GM18499 (cell line): ENCODE results near the gene SND1.

Source experiments
- ATAC-seq: cut with Tn5 transposase; IDR thresholded peaks from one replicate; pipeline ENCODE4 v1.9.1; 2021; ENCODE audit warnings: moderate number of reproducible peaks; ENCODE audit not compliant: insufficient read depth, unreplicated experiment

The SND1 gene

DNA sequence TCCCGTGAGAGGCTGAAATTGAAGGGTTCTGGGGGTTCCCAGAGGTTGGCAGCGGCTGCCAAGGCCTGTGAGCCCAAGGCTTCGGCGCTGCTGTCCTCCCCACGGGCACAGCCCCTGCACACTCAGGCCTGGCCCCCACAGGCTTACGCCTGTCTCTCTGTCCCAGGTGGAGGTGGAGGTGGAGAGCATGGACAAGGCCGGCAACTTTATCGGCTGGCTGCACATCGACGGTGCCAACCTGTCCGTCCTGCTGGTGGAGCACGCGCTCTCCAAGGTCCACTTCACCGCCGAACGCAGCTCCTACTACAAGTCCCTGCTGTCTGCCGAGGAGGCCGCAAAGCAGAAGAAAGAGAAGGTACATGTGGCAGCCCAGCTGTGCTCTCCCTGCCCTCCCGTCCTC, 422.3 kb downstream of the SND1 start:
- ATAC-seq, result no peak

DNA sequence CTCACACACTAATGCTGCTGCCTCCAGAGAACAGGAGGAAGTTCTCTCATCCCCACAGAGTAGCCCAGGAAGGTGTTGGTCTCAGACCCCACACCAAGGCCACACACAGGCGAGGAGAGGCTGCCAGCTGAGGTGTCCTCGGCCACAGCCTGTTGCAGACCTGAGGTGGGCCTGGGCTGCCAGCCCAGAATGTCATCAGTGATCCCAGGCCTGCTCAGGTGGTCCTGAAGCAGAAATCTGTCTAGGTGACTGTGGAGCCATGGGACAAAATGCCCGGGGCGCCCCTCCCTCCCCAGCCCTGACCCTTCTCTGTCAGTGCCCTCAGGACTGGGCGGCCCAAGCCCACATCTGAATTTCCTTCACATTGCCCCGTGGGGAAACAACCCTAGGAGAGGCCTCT, 422.7 kb downstream of the SND1 start:
- no peak for ATAC-seq

DNA sequence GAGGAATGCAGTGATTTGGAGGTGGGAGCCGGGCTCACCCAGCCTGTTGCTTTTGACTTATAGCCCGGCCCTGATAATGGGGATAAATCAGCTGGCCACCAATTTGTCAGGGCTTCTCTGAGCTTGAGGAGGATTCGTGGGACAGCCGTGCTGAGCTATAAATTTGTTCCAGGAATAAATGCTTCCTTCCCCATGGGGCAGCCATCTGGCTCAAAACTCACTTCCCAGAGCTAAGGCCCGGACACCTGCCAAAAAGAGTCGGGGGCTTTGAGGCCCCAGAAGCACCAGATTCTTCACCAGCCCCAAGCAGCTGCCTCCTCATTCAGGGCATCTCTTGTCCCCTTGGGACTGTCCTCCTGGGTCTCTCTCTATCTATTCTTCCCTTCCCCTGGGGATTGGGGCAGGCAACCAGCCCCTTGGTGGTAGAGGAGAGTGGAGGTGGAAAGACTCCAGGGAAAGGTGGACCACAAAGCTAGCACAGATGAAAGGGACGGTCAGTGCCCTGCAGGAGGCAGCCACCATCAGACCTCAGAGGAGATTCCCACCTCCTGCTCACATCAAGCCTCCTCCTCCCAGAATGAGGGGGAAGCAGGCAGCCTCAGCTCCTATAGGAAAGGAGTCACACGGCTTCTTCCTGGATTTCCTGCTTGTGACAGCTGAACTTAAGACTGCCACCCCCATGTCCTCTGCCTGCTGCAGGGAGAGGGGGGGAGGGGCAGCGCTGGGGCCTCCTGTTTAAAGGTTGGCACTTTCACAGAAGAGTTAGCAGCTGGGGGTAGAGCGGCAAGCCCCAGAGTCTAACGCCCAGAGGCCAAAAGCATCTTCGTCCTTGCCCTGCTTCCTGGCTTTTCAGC, 423.5 kb downstream of the SND1 start:
- no peak for ATAC-seq

DNA sequence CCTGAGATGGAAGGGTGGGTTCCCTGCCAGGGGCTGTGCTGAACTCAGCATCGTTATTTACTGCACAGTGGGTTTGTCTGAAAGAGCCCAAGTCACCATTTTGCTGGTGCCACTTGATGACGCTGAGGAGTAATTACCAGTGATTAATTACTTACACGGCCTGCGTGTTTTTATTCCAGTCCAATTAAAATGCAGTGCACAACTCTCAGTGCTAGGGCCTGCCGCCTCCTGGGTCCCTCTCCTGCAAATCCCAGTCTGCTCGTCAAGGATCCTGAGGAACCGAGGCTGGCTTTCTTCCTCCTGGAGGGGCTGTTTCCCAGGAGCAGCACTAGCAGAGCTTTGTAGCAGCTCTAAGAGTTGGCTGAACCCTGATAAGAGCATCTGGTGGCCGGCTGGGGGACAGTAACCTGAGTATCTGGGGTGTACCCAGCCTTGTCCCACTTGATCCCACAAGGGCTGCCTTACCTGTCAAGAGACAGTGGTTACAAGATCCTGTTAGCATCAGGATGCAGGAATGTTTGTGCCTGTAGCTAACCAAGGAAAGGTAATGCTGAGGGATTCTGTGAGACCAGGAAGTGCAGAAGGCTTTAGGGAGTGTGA, 424.3 kb downstream of the SND1 start:
- no peak for ATAC-seq

DNA sequence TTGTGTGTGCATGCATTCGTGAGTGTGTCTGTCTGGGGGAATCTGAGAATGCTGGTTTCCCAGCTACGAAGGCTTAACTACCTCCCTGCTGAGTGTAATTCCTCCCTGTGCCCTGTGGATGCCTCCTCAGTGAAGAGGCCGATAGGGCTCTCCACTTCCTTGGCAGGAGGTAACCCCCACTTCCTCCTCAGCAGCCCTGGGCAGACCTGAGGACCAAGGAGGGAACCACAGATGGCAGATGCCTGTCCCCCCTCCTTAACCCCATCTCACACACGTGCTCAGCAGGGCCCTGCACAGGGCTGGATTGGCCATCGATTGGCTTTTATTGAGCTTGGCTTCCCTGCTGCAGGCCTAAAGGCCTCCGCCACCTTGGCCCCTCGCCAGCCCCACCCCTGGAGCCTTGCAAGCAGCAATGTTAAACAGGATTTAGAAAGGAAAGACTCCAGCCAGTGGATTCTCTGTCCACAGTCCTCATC, 424.8 kb downstream of the SND1 start:
- ATAC-seq, result no peak

DNA sequence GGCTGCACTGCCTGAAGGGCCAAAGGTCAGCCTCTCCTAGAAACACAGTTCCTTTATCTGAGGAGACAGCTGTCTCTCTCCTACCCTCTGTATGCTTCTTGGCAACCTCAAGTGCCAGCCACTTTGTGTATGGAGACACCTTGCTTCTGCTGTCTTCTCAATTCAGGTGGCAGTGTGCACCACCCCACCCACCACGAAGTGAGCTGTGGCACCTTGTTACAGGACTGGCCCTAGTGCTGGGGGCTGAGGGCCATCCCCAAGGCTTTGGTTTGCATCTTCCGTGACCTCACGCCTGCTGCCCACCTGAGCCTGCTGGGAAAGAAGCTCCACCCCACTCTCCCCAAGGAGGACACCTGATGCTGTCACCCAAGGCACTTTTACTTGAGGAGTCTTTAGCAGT, 426.3 kb downstream of the SND1 start:
- ATAC-seq, result no peak

DNA sequence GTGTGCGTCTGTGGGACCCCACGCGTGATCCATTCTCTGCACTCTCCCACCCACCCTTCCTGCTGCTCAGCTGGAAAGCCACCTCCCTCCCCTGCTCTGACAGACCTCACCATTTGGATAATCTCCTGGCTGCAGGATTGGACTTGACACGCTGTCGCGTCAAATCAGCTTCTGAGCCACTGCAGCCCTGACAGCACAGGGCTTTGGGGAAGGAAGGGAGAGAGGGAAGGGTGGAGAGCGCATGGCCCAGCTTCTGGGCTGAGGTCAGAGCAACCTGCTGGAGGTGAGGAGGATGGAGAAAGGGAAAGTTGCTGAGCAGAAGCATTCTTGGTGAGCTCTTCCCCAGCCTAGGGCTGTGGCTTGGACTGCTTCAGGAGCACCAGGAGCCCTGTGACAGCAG, 428.2 kb downstream of the SND1 start:
- no peak for ATAC-seq

DNA sequence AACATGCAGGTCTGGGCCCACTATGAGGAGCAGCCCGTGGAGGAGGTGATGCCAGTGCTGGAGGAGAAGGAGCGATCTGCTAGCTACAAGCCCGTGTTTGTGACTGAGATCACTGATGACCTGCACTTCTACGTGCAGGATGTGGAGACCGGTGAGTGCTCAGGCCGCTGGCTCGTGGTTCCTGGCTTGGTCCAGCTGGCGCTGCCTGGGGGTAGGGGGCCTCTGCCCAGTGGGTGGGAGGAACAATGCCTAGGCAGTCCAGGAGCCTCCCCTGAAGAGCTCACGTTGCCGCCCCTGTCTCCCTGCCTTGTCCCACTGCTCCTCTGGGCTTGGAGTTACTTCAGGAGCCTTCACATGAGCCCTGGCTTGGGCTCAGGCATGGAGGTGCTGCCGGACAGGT, 429.4 kb downstream of the SND1 start:
- no peak for ATAC-seq

DNA sequence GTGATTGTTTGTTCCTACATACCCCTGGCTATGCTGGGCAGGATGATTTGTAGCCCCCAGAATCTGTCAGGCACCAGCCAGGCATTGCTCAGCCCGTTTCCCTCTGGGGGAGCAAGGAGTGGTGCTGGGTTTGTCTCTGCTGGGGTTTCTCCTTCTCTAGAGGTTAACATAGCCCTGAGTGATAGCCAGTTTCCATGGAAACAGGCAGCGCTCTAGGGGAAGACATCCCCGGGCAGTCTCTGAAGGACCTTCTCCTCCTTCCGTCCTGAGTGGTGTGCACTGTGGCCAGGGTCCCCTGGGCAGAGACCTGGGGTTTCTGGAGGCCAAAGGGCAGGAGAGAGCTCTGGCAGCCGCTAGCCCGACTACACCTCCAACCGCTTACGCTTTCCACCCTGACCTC, 429.8 kb downstream of the SND1 start:
- ATAC-seq, result no peak

DNA sequence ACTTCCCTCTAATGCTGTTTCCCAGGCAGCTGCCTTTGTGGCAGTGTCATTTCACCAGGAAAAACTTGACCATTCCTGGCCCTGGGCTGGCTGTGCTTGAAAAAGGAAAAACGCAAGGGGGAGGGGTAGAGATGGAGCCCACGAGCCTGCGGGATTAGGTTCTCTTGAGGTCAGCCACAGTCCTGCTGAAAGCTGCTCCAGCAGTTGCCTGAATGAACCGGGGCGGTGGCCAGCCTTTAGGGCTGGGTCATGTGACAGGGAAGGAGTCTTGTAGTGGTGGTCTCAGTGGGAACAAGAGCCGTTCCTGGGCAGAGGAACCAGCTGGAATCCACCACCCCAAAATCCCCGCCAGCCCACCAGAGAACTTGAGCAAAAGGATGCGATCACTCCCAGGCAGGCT, 430.4 kb downstream of the SND1 start:
- ATAC-seq, result no peak

DNA sequence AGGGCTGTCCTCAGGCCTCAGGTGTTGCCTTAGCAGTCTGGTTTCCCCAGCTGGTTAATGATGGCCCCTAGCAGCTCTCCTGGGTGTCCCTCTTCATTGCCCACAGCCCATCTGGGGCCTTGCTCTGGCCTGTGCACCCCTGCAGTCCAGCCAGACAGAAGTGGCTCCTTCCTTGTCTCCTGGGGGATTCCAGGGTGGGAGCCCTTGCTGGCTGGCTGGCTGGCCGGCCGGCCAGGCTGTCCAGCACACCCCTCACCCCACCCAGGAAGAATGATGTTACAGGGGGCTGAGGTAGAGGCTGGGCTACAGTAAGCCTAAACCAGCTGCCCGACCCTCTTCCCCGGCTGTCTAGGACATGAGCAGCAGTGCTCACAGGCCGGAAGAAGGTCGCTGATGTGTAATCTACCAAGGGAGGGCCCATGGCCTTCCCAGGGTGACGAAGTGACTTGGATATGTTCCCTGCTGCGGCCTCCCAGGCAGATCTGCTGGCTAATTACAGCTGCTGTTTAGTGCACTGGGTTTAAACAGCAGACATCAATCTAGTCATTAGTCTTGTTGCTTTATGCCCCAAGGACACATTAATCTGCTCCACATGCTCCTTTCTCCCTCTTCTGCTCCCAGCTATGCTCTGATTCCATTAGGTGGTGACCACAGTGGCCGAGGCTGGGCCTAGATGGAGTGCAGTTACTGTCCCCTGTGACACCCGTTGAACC, 433.1 kb downstream of the SND1 start:
- ATAC-seq, result no peak

DNA sequence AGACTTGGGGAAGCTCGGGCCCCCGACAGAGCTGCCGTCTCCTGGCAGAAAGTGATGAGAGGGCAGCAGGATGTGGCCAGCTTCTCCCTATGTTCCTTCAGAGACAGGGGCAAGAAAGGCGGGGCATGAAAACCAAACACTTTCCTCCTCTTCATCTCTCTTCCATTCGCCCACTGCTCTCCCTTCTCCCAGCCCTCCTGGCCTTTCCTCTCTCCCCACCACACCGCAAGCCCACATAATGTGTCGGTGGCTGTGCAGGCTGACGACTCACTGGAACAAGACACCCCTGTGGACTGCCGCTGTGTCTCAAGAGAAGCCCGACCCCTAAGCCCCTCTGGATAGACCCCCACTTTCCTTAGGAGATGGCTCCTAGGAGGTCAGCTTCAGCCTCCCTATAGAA, 438.5 kb downstream of the SND1 start:
- no peak for ATAC-seq

DNA sequence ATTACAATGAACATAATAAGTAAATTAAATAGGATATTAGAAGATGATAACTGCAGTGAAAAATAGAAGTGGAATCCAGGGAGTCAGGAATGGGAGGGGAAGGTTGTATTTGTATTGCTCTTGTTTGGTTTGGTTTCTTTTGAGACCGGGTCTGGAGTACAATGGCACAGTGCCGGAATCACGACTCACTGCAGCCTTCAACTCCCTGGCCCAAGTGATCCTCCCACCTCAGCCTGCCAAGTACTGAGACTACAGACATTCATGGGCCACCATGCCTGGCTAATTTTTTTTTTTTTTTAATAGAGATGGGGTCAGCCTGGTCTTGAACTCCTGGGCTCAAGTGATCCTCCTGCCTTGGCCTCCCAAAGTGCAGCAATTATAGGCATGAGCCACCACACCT, 439.1 kb downstream of the SND1 start:
- ATAC-seq, result no peak

DNA sequence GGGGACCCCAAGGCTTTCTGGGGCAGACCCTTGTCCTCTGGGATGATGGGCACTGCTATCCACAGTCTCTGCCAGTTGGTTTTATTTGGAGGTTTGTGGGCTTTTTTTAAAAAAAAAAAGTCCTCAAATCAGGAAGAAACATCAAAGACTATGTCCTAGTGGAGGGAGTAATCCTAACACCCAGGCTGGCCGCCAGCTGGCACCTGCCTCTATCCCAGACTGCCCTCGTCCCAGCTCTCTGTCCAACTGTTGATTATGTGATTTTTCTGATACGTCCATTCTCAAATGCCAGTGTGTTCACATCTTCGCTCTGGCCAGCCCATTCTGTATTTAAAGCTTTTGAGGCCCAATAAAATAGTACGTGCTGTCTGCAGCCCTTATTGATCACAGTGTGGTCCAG, 440.2 kb downstream of the SND1 start:
- no peak for ATAC-seq

DNA sequence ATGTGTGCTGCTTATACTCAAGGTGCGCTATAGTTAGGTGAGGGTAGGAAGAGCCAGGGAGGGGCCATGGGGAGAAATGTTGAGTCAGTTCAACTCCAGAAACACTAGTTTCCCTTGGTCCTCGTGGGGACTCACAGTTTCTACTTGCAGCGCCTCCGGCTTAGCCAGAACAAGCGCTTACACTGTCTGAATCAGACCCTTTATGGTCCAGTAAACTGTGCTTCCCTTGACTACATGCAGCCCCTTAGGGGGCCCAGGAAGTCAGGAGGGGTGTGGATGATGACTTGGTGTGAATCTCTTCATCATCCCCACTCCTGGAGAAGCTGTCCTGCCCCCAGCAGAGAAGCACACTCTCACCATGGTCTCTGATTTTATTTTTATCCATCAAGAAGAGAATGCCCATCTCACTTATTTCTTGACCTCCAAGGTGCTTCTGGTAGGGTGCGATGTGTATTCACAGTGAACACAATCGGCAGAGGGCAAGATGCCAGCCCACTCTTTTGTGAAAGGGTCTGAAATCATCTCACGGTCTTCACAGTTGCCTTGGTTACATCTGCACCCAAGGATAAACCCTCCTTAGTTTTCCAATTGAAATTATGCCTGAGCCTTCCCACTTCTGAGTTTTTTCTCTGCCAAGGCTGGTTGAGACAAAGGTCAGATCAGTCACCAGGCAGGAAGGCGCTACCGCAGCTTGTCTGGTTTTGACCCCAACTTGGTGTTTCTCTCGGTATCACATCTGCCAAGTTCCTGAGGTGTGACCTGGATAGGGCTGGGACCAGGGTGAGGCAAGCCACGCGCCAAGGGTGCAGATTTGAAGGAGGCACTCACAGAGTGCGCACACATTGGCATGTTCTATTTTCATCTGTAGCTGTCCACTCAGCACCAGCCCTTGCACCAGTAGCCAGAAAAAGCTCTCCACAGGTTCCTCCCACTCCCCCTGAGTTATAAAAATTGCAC, 441.9 kb downstream of the SND1 start:
- ATAC-seq, result no peak

DNA sequence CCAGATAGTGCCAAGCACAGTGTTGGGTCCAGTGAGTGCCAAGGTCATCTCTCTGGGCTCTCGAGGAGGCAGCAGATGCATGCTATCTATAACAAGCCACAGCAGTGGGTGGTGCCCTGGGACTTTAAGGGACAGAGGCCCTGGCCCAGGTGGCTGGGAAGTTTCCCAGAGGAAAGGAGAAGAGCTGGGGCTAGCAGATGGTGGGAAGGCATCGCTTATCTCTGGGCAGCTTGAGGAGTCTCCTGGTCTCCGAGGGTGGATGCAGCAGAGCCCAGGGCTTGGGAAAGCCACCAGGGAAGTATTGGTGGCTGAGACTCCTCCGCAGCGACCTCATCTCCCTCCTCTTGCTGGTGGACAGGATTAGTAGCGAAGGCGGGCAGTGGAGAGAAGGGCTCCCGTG, 442.7 kb downstream of the SND1 start:
- ATAC-seq, result no peak

DNA sequence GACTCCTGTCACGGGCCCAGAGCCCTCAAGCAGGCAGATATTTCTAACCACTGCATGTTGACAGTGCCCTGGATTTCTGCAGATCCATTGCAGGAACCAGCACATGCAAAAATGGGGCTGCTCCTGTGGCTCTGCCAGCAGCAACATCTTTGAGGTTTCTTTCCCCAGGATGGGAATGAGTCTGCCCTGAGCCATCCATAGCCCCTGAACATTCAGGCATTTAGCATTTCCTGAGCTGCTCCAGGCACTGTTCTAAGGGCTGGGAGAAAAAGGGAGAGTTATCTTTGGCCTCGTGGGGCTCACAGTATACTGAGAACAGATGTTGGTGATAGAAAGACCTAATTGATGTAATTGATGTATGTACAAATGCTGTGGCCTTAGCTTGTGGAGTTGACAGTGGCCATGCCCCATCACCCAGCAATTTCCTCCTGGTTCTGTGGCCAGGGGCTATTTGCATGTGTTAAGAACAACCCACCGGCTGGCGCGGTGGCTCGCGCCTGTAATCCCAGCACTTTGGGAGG, 445.3 kb downstream of the SND1 start:
- no peak for ATAC-seq

DNA sequence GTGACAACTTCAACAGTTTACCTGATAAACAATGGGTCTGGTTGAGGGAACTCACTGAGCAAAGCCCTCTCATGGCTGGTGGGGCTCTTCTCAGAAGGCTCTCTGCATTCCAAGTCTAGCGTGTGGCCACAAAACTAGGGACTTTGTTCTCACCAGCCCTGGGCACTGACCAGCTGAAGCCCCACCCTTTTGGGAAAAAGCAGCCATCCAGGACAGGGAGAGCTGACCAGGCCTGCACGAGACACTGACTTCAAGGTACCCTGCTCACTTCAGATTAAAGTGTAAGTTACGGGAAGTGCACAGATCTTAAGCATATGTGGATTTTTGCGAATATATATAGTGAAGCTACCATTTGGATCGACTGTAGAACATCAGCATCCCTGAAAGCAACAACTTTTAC, 446.6 kb downstream of the SND1 start:
- no peak for ATAC-seq

DNA sequence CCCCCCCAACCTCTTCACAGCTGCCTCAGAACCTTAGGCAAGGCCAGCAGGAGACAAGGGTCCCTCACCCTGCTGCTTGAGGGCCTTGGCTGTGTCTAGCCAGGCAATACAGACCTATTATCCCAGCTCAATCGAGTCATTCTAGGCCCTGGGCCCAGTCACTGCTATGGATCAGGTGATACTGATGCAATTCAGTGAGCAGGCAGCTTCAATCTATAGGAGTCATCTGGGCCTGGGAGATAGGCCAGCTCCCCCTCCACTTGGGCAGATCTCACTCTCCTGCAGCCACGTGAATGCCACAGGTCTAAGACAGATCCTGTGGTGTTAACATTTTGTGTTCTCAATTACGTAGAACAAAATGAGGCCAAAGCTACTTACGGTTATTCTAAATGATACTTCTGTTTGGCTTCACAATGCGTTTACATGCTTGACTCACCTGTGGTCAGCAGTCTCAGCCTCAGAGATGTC, 447.2 kb downstream of the SND1 start:
- no peak for ATAC-seq
